ENCODE data around the gene PHF2. TPM values are rescaled to one million over a fixed set of nuclear protein-coding genes. Genes with fewer than 3 reads are reported as not detected.

PHF2 gene
- polyA plus RNA-seq, 1 experiment: 8.8 TPM

DNA sequence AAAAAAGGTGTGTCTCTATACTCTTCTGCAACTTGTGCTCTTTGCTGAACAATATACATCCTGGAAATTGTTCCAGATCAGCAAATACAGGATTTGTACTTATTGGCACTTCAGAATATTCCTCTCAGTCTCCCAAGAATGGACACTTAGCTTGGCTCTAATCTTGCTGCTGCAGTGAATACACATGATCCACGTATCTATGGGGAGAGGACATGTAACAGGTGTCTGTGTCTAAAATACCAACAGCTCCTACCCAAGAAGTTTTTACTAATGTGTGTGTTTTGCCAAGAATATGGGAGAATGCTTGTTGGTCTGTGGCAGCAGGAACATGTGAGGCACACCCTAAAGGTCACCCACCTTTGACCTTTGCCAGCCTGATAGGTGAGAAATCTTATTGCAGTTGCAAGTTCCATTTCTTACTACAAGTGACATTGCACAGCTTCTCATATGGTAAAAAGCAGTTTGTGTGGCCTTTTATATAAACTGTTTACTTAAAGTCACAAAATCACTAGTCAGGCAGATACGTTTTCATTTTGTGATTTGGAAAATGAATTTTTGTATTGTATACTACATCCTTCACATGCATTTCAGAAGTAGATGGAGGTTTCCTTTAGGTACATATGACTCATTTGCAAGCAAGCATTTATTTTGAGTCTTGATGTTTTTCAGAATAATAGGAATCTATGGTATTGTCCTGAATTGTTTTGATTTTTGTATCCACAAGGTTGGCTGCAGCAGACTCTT, 35.8 kb downstream of the PHF2 start:
- POLR2A ChIA-PET: no interaction called here
- Histone ChIP-seq H3K27ac (ENCODE audit: low read depth, low read length) (no peak overlapping the region), H3K27me3 (ENCODE audit: control insufficient read depth, insufficient read depth, low read length) (no peaks in the 10 kb centered on the region), H3K9me3 (ENCODE audit: control insufficient read depth, insufficient read depth, low read length) (peaks cover 6% of the 10 kb centered on the region), H3K4me3 (ENCODE audit: low read depth, low read length) (no peak overlapping the region)
- TF ChIP-seq CTCF (IDR thresholded peaks at IDR 0.05; ENCODE audit: low read depth, low read length): no peak
- CTCF ChIA-PET: no interaction called here
- DNase-seq (ENCODE audit: low read depth, low spot score): no peak

- Histone ChIP-seq H3K9me3 (ENCODE audit: control insufficient read depth, insufficient read depth, low read length) (peaks cover 6% of the 10 kb centered on the region), H3K4me3 (ENCODE audit: low read depth, low read length) (no peak overlapping the region), H3K27ac (ENCODE audit: low read depth, low read length) (no peak overlapping the region), H3K27me3 (ENCODE audit: control insufficient read depth, insufficient read depth, low read length) (no peaks in the 10 kb centered on the region)
- TF ChIP-seq CTCF (IDR thresholded peaks at IDR 0.05; ENCODE audit: low read depth, low read length): no peak
- ChIA-PET CTCF (no interaction called here), POLR2A (no interaction called here)
- DNase-seq (ENCODE audit: low read depth, low spot score): no peak
Observed at GRCh38 chr9:93612796-93613154, 36.4 kb downstream of the PHF2 start.

- H3K27ac ChIP-seq (ENCODE audit: low read depth, low read length): no peak overlapping the region
- no peak for DNase-seq (ENCODE audit: low read depth, low spot score)
- CTCF ChIA-PET: no interaction called here
- POLR2A ChIA-PET: no interaction called here
- no peak for TF ChIP-seq CTCF (IDR thresholded peaks at IDR 0.05; ENCODE audit: low read depth, low read length)
- H3K9me3 ChIP-seq (ENCODE audit: control insufficient read depth, insufficient read depth, low read length): peaks cover 6% of the 10 kb centered on the region
- H3K4me3 ChIP-seq (ENCODE audit: low read depth, low read length): no peak overlapping the region
- H3K27me3 ChIP-seq (ENCODE audit: control insufficient read depth, insufficient read depth, low read length): no peaks in the 10 kb centered on the region
Observed at GRCh38 chr9:93613174-93613573, 36.8 kb downstream of the PHF2 start.

DNA sequence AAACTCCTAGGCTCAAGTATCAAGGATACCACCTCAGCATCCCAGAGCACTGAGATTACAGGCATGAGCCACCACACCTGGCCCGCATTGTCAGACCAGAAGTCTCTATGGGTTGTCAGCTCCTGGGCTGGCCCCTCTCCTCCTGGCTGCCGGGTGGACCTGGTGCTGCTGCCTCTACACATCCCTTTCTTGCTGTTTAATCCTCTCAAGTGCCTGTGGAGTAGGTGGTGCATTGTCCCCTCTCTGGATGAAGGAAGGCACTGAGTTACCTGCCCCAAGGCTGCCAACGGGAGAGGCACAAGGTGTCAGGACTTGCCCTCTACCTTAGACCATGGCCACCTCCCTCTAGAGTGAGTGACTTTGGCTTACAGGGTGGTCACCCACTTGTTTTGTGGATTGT, 37.4 kb downstream of the PHF2 start:
- no peak for DNase-seq (ENCODE audit: low read depth, low spot score)
- no peak for TF ChIP-seq CTCF (IDR thresholded peaks at IDR 0.05; ENCODE audit: low read depth, low read length)
- Histone ChIP-seq H3K4me3 (ENCODE audit: low read depth, low read length) (no peak overlapping the region), H3K27ac (ENCODE audit: low read depth, low read length) (no peak overlapping the region), H3K27me3 (ENCODE audit: control insufficient read depth, insufficient read depth, low read length) (no peaks in the 10 kb centered on the region), H3K9me3 (ENCODE audit: control insufficient read depth, insufficient read depth, low read length) (peaks cover 6% of the 10 kb centered on the region)
- ChIA-PET POLR2A (no interaction called here), CTCF (no interaction called here)

DNA sequence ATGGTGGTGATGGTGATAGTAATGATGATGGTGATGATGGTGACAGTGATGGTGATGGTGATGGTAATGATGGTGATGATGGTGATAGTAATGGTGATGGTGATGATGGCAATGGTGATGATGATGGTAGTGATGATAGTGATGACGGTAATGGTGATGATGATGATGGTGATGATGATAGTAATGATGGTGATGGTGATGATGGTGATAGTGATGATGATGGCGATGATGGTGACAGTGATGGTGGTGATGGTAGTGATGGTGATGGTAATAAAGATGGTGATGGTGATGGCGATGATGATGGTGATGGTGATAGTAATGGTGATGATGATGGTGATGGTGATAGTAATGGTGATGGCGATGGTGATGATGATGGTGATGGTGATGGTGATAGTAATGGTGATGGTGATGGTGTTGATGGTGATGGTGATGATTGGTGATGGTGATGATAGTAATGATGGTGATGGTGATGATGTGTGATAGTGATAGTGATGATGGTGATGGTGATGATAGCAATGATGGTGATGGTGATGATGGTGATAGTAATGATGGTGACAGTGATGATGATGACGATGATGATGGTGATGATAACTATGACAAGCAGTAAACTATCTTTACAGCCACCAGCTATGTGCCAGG, 38.6 kb downstream of the PHF2 start:
- CTCF ChIA-PET: no interaction called here
- no peak for DNase-seq (ENCODE audit: low read depth, low spot score)
- Histone ChIP-seq H3K9me3 (ENCODE audit: control insufficient read depth, insufficient read depth, low read length) (peaks cover under 1% of the 10 kb centered on the region; the same call in 1 of the 2 replicates), H3K27me3 (ENCODE audit: control insufficient read depth, insufficient read depth, low read length) (no peaks in the 10 kb centered on the region), H3K4me3 (ENCODE audit: low read depth, low read length) (no peak overlapping the region), H3K27ac (ENCODE audit: low read depth, low read length) (no peak overlapping the region)
- no peak for TF ChIP-seq CTCF (IDR thresholded peaks at IDR 0.05; ENCODE audit: low read depth, low read length)
- POLR2A ChIA-PET: no interaction called here

Data from AG04450 (cell line).